ENCODE measurements around the gene KCNIP3.

Gene KCNIP3

GRCh38 chr2:95327861-95328260 is 30.7 kb downstream of the KCNIP3 start:
- no peak for DNase-seq (ENCODE audit: low read depth in 4 of 4, low spot score in 1 of 4)

GRCh38 chr2:95328358-95329125 is 31.4 kb downstream of the KCNIP3 start:
- no peak for DNase-seq (ENCODE audit: low read depth in 4 of 4, low spot score in 1 of 4)

GRCh38 chr2:95329401-95329800 is 32.3 kb downstream of the KCNIP3 start:
- no peak for DNase-seq (ENCODE audit: low read depth in 4 of 4, low spot score in 1 of 4)

- DNase-seq (ENCODE audit: low read depth in 4 of 4, low spot score in 1 of 4): no peak
These were observed 33.0 kb downstream of the KCNIP3 start for GRCh38 chr2:95329891-95330793.

- DNase-seq (ENCODE audit: low read depth in 4 of 4, low spot score in 1 of 4): no peak
These were observed 33.7 kb downstream of the KCNIP3 start for GRCh38 chr2:95330794-95331338.

GRCh38 chr2:95331606-95332005 is 34.5 kb downstream of the KCNIP3 start:
- no peak for DNase-seq (ENCODE audit: low read depth in 4 of 4, low spot score in 1 of 4)

GRCh38 chr2:95332036-95332435 is 34.9 kb downstream of the KCNIP3 start:
- no peak for DNase-seq (ENCODE audit: low read depth in 4 of 4, low spot score in 1 of 4)

- no peak for DNase-seq (ENCODE audit: low read depth in 4 of 4, low spot score in 1 of 4)
These were observed 35.9 kb downstream of the KCNIP3 start for GRCh38 chr2:95333056-95333455.

GRCh38 chr2:95333888-95334338 is 36.8 kb downstream of the KCNIP3 start:
- no peak for DNase-seq (ENCODE audit: low read depth in 4 of 4, low spot score in 1 of 4)

- DNase-seq (ENCODE audit: low read depth in 4 of 4, low spot score in 1 of 4): no peak
These were observed 37.9 kb downstream of the KCNIP3 start for GRCh38 chr2:95334916-95335641.

GRCh38 chr2:95336406-95336805 is 39.3 kb downstream of the KCNIP3 start:
- DNase-seq (ENCODE audit: low read depth in 4 of 4, low spot score in 1 of 4): no peak

- no peak for DNase-seq (ENCODE audit: low read depth in 4 of 4, low spot score in 1 of 4)
These were observed 40.7 kb downstream of the KCNIP3 start for GRCh38 chr2:95337829-95338228.

- DNase-seq (ENCODE audit: low read depth in 4 of 4, low spot score in 1 of 4): no peak
These were observed 45.6 kb downstream of the KCNIP3 start for GRCh38 chr2:95342556-95343320.

GRCh38 chr2:95343429-95344214 is 46.5 kb downstream of the KCNIP3 start:
- no peak for DNase-seq (ENCODE audit: low read depth in 4 of 4, low spot score in 1 of 4)

GRCh38 chr2:95344215-95344583 is 47.1 kb downstream of the KCNIP3 start:
- DNase-seq (ENCODE audit: low read depth in 4 of 4, low spot score in 1 of 4): no peak

- DNase-seq (ENCODE audit: low read depth in 4 of 4, low spot score in 1 of 4): no peak
These were observed 47.5 kb downstream of the KCNIP3 start for GRCh38 chr2:95344656-95345055.

GRCh38 chr2:95345081-95345562 is 48.0 kb downstream of the KCNIP3 start:
- DNase-seq (ENCODE audit: low read depth in 4 of 4, low spot score in 1 of 4): no peak

GRCh38 chr2:95345563-95346230 is 48.5 kb downstream of the KCNIP3 start:
- peak; percentile 28 to 50 (median 43) for DNase-seq (ENCODE audit: low read depth in 4 of 4, low spot score in 1 of 4)

GRCh38 chr2:95346231-95346737 is 49.1 kb downstream of the KCNIP3 start:
- DNase-seq (ENCODE audit: low read depth in 4 of 4, low spot score in 1 of 4): no peak

All from stimulated activated CD4-positive, alpha-beta T cell treated with anti-CD3 and anti-CD28 coated beads, Interleukin-1b, Interleukin-23, amount 100 ng/mL, for 24 hours (primary cell).